GM12878 (cell line): ENCODE measurements around the gene UBE2E2. TPM values are rescaled to one million over a fixed set of nuclear protein-coding genes. Genes with fewer than 3 reads are reported as not detected.
A peak's percentile ranks its signal among the peaks of the same experiment; 100 is the strongest.

Experiments
- ATAC-seq: fragments of 200-7000 bp; cut with Tn5 transposase; 3 replicates; pipeline ENCODE4 v1.9.1; 2020; ENCODE audit warnings: mild to moderate bottlenecking, moderate library complexity
- BruUV-seq: library from RNA; stranded (reverse); fragments of 400-500 nt; replicated peaks from 2 replicates; lab custom pipeline; 2021; lab: Mats Ljungman, UMichigan
- CTCF ChIA-PET: fragments of 300-600 bp; sonication (Branson Sonifier 250); formaldehyde crosslinking; extraction: SDS; loops from one replicate; lab custom pipeline; 2021; ENCODE audit warnings: inconsistent platforms; lab: Yijun Ruan, JAX
- POLR2A ChIA-PET: fragments of 350-600 bp; formaldehyde crosslinking; extraction: SDS; loops from one replicate; lab custom pipeline; 2021; ENCODE audit warnings: inconsistent platforms; lab: Charles Lee
- RAD21 ChIA-PET: fragments of 300-600 bp; sonication (Branson Sonifier 250); formaldehyde crosslinking; loops from one replicate; lab custom pipeline; 2023; ENCODE audit warnings: antibody characterized with exemption; ENCODE audit not compliant: unreplicated experiment; lab: Charles Lee
- SMC1A ChIA-PET: fragments of 300-600 bp; sonication (Branson Sonifier 250); formaldehyde crosslinking; loops from one replicate; lab custom pipeline; 2023; ENCODE audit not compliant: unreplicated experiment, uncharacterized antibody; lab: Charles Lee
- DNase-seq: peaks from one replicate; pipeline ENCODE4 v3.0.0-alpha.2; 2011; ENCODE audit warnings: low read depth, low spot score
- FAIRE-seq: peaks from 3 replicates; lab custom pipeline; 2011; peaks lifted over from hg19 to GRCh38; lab: Jason Lieb, UNC
- H2AFZ ChIP-seq: 2 replicates; pipeline ENCODE4 v1.6.0; 2011; ENCODE audit warnings: low read depth, low read length, control low read depth; ENCODE audit not compliant: control insufficient read depth
- H3K27ac ChIP-seq: 2 replicates; pipeline ENCODE4 v1.5.1; 2011; ENCODE audit warnings: control low read depth; ENCODE audit not compliant: control insufficient read depth, insufficient read depth
- H3K27me3 ChIP-seq, 2 experiments: replicated peaks in 1 of 2; 2 replicates each; pipeline versions ENCODE4 v1.6.0 to v1.6.1; 2011; ENCODE audit warnings: low read length in 1 of 2; ENCODE audit not compliant: control insufficient read depth in 2 of 2, insufficient read depth in 2 of 2
- H3K36me3 ChIP-seq, 2 experiments: 2 replicates each; pipeline ENCODE4 v1.5.1; 2011; ENCODE audit warnings: low read length in 1 of 2; ENCODE audit not compliant: control insufficient read depth in 2 of 2, insufficient read depth in 2 of 2
- H3K4me1 ChIP-seq: 2 replicates; pipeline ENCODE4 v1.6.1; 2011; ENCODE audit warnings: mild to moderate bottlenecking, low read length, moderate library complexity, mixed read lengths; ENCODE audit not compliant: control insufficient read depth, insufficient read depth
- H3K4me2 ChIP-seq: 2 replicates; pipeline ENCODE4 v1.6.0; 2011; ENCODE audit warnings: control low read depth; ENCODE audit not compliant: control insufficient read depth, insufficient read depth
- H3K4me3 ChIP-seq: fragments of 200-600 bp; sonication (generic); 2 replicates; pipeline ENCODE4 v1.5.1; 2016
- H3K79me2 ChIP-seq: 2 replicates; pipeline ENCODE4 v1.6.0; 2011; ENCODE audit warnings: low read length; ENCODE audit not compliant: control insufficient read depth, insufficient read depth
- H3K9ac ChIP-seq: 2 replicates; pipeline ENCODE4 v1.8.0; 2011; ENCODE audit warnings: low read length, control low read depth, mixed read lengths; ENCODE audit not compliant: control insufficient read depth, insufficient read depth
- H3K9me3 ChIP-seq: replicated peaks from 3 replicates; pipeline ENCODE4 v1.5.1; 2011; ENCODE audit warnings: mild to moderate bottlenecking, low read length; ENCODE audit not compliant: control insufficient read depth, insufficient read depth
- H4K20me1 ChIP-seq: 2 replicates; pipeline ENCODE4 v1.6.0; 2011; ENCODE audit not compliant: control insufficient read depth, insufficient read depth
- CREM ChIP-seq: IDR thresholded peaks from 2 replicates; pipeline ENCODE4 v1.6.1; 2014; ENCODE audit warnings: antibody characterized with exemption, low read depth
- EGR1 ChIP-seq, 2 experiments: IDR thresholded peaks; 1 replicate in 1 of 2; 2 replicates in 1 of 2; pipeline ENCODE4 v1.6.1; 2011 to 2012; ENCODE audit warnings: low read depth in 2 of 2, low read length in 2 of 2, borderline replicate concordance in 1 of 2, mild to moderate bottlenecking in 1 of 2, moderate library complexity in 1 of 2
- JUND ChIP-seq: IDR thresholded peaks from 2 replicates; pipeline ENCODE4 v1.6.1; 2012; ENCODE audit warnings: low read depth, mild to moderate bottlenecking, low read length, improper control_type of control experiment, moderate library complexity
- MTA2 ChIP-seq: fragments of 450-650 bp; IDR thresholded peaks from 2 replicates; pipeline ENCODE4 v1.6.1; 2016; ENCODE audit warnings: low read depth, mild to moderate bottlenecking, moderate library complexity
- MYC ChIP-seq: IDR thresholded peaks from 2 replicates; pipeline ENCODE4 v1.6.1; 2011; ENCODE audit warnings: mild to moderate bottlenecking, low read length, moderate library complexity, inconsistent platforms; ENCODE audit not compliant: insufficient read depth, insufficient replicate concordance, insufficient read length, severe bottlenecking
- NFYA ChIP-seq: IDR thresholded peaks from 2 replicates; pipeline ENCODE4 v1.6.1; 2011; ENCODE audit warnings: low read depth, mild to moderate bottlenecking, low read length, improper control_type of control experiment, borderline replicate concordance
- PAX5 ChIP-seq: IDR thresholded peaks from 2 replicates; pipeline ENCODE4 v1.6.1; 2011; ENCODE audit warnings: low read depth, low read length, borderline replicate concordance
- RUNX3 ChIP-seq: IDR thresholded peaks from 2 replicates; pipeline ENCODE4 v1.6.1; 2012; ENCODE audit warnings: low read length, inconsistent platforms
- TCF7 ChIP-seq: IDR thresholded peaks from 2 replicates; pipeline ENCODE4 v1.6.1; 2014; ENCODE audit warnings: antibody characterized with exemption, borderline replicate concordance
- ZNF384 ChIP-seq: IDR thresholded peaks from 2 replicates; pipeline ENCODE4 v1.6.1; 2012; ENCODE audit warnings: low read depth, mild to moderate bottlenecking, low read length, improper control_type of control experiment, borderline replicate concordance
- WGBS: methylation state at CpG from one replicate; pipeline ENCODE4 v1.1.6; 2016; ENCODE audit warnings: low lambda C conversion rate; ENCODE audit not compliant: insufficient replicate concordance, insufficient coverage; ENCODE audit errors: missing lambda C conversion rate; 5-methylcytosine and 5-hydroxymethylcytosine counted together
- in situ Hi-C: fragments of 300-500 bp; cut with MboI; formaldehyde crosslinking; loops from 9 replicates; pipeline ENCODE4 v1.14.3; 2018; ENCODE audit warnings: mixed read lengths
- intact Hi-C: fragments of 100-400 bp; cut with micrococcal nuclease; formaldehyde crosslinking; loops from one replicate; pipeline ENCODE4 v1.14.2; 2022; ENCODE audit not compliant: unreplicated experiment
- polyA plus RNA-seq, 11 experiments: library from polyadenylated mRNA; depleted of rRNA in 4 of 11; unstranded in 6 of 11; stranded (reverse) in 5 of 11; fragments of >200 nt; fragmentation: Nextera tagmentation in 4 of 11; fragmentation: Illumina TruSeq in 1 of 11; extraction: Ambion mirVana in 4 of 11; extraction: Trizol in 1 of 11; gene quantifications; 1 replicate in 1 of 11; 2 replicates in 10 of 11; pipeline versions ENCODE4 v1.2.1 to v1.2.3, GENCODE V29; 2011 to 2016; ENCODE audit warnings: inconsistent platforms in 2 of 11, missing spikeins in 2 of 11, low read depth in 1 of 11
- total RNA-seq, 4 experiments: library from RNA; depleted of rRNA in 3 of 4; stranded (reverse); fragments of >200 nt in 3 of 4; fragmentation: Illumina TruSeq in 1 of 4; extraction: Trizol in 1 of 4; gene quantifications; 2 replicates each; pipeline versions ENCODE4 v1.2.1 to v1.2.3, GENCODE V29; 2013 to 2021

UBE2E2 gene
- total and polyA plus RNA-seq, 10 of the 15 experiments (the other 5 are each of a cell fraction or from before 2014, with no cell fraction given) = 8.7 to 71.0 (median 36.4) TPM

DNA sequence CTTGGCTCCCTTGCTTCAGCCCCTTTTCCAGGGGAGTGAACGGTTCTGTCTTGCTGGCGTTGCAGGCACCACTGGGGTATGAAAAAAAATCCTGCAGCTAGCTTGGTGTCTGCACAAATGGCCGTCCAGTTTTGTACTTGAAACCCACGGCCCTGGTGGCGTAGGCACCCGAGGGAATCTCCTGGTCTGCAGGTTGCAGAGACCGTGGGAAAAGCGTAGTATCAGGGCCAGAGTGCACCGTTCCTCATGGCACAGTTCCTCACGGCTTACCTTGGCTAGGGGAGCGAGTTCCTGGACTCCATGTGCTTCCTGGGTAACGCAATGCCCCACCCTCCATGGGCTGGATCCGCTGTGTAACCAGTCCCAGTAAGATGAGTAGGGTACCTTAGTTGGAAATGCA lies 214.9 kb downstream of the UBE2E2 start:
- TF ChIP-seq ZNF384 (no peak), NFYA (no peak), TCF7 (no peak), PAX5 (no peak), MYC (no peak)
- in situ Hi-C loops (no loop called here), intact Hi-C loops (no loop called here)
- H3K4me1 ChIP-seq = peaks cover 14% of the 10 kb centered on the region
- RAD21 ChIA-PET = interaction anchor here (0.6 to 1.5 kb wide), 2 partner anchors 13 to 23 kb away, joined by 3 to 4 read pairs; no protein-coding TSS in a partner anchor
- H3K4me2 ChIP-seq = no peak overlapping the region
- POLR2A ChIA-PET = no interaction called here
- no peak overlapping the region for H3K9ac ChIP-seq
- no TSS peak for BruUV-seq
- H3K27ac ChIP-seq = no peak overlapping the region
- H3K79me2 ChIP-seq = no peaks in the 10 kb centered on the region; the same call in none of the 2 replicates
- H2AFZ ChIP-seq = no peak overlapping the region
- ATAC-seq (no peak), FAIRE-seq (no peak), DNase-seq (no peak)
- 97% methylated on average over 13 of the region's 13 CpGs for WGBS
- CTCF ChIA-PET = no interaction called here
- no peaks in the 10 kb centered on the region for H3K27me3 ChIP-seq
- no peaks in the 10 kb centered on the region for H4K20me1 ChIP-seq
- H3K36me3 ChIP-seq = no peaks in the 10 kb centered on the region
- SMC1A ChIA-PET = interaction anchor here (0.9 to 1.8 kb wide), 2 partner anchors 17 to 318 kb away, joined by 3 to 6 read pairs; no protein-coding TSS in a partner anchor
- H3K4me3 ChIP-seq = no peak overlapping the region
- H3K9me3 ChIP-seq = no peaks in the 10 kb centered on the region; the same call in 2 of the 3 replicates

DNA sequence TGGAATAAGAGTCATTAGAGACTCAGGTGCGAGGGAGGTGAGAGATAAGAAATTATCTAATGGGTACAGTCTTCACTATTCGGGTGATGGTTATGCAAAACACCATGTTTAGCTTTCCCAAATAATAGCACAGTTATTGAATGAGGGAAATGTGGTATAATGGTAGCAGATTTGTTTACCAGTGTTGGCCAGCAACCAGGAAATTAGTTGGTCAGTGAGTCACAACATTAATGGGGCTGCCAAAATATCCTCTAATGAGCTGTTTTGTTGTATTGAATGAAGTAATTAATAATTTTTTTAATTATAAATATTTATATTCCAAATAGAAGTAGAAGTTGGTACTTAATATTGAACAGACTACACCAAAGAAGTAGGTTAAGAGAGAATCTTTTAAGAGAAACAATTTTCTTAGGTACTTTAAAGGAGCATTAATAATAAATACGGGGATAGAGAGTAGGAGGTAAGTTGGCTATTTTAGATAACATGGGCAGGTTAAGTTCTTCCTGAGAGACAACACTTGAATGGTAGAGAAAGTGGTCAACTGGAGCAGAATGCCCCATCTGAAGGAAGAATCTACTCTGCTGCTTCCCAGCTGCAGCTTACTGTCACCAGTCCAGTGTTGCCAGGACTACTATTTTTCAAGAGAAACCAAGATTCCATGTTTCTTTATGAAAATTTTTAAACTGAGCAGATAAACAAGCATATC lies 218.8 kb downstream of the UBE2E2 start:
- H3K9ac ChIP-seq = no peak overlapping the region
- no peak overlapping the region for H2AFZ ChIP-seq
- no peak overlapping the region for H3K27ac ChIP-seq
- ATAC-seq (peak; percentile 55), FAIRE-seq (no peak), DNase-seq (no peak)
- SMC1A ChIA-PET = interaction anchor here (1.0 to 4.0 kb wide), 12 partner anchors 9 to 411 kb away, joined by 3 to 23 read pairs (median 4); no protein-coding TSS in a partner anchor
- H4K20me1 ChIP-seq = no peaks in the 10 kb centered on the region
- no TSS peak for BruUV-seq
- H3K36me3 ChIP-seq = no peaks in the 10 kb centered on the region
- WGBS = 51% methylated on average over 3 of the region's 3 CpGs
- no peak overlapping the region for H3K4me3 ChIP-seq
- intact Hi-C loops (no loop called here), in situ Hi-C loops (no loop called here)
- RAD21 ChIA-PET = interaction anchor here (0.9 to 2.2 kb wide), 6 partner anchors 10 to 340 kb away, joined by 3 to 9 read pairs (median 4); no protein-coding TSS in a partner anchor
- POLR2A ChIA-PET = interaction anchor here (1.1 kb wide), 2 partner anchors 9 to 27 kb away, joined by 3 to 4 read pairs; no protein-coding TSS in a partner anchor
- peak overlapping the region; percentile 60 for H3K4me2 ChIP-seq
- CTCF ChIA-PET = interaction anchor here (2.6 kb wide), 1 partner anchor 9 kb away, joined by 14 read pairs; no protein-coding TSS in a partner anchor
- TF ChIP-seq JUND = no peak
- TF ChIP-seq CREM = no peak
- no peak for TF ChIP-seq RUNX3
- TF ChIP-seq EGR1 (IDR thresholded peaks at IDR 0.05; ENCODE audit: borderline replicate concordance in 1 of 2, low read depth in 2 of 2, low read length in 2 of 2) = no peak
- peak; percentile 30; the same call in 1 of the 2 replicates for TF ChIP-seq MTA2
- no peaks in the 10 kb centered on the region for H3K27me3 ChIP-seq
- no peaks in the 10 kb centered on the region; the same call in none of the 2 replicates for H3K79me2 ChIP-seq
- H3K9me3 ChIP-seq = no peaks in the 10 kb centered on the region
- H3K4me1 ChIP-seq = peaks cover 16% of the 10 kb centered on the region
